ENCODE data around the gene KCNG4. TPM values are rescaled to one million over a fixed set of nuclear protein-coding genes. Genes with fewer than 3 reads are reported as not detected.
A peak's percentile ranks its signal among the peaks of the same experiment; 100 is the strongest.

The KCNG4 gene
- total RNA-seq, 3 donors from 2014 or later, result not detected

DNA sequence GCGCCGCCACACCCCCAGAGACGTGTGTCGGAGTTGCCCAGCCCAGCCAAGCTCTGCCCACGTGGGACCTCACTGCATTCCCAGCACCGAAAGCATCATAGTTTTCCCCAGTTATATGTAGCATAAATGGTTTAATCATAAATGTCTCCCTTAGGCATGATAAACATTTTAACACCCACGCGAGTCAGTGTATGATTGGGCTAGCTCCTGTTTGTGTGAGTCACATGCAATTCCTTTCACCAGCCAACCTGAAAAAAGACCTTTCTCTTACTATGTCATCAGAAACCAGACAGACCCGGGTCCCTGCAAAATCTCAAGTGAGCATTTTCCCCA, 62.1 kb downstream of the KCNG4 start:
- intact Hi-C loops (cut with DNase I, micrococcal nuclease), result no loop called here
- Histone ChIP-seq H3K4me1 (ENCODE audit: low read depth) (peaks cover 4% of the 10 kb centered on the region), H3K9me3 (no peaks in the 10 kb centered on the region), H3K4me3 (no peak overlapping the region), H3K36me3 (ENCODE audit: low read depth) (peaks cover 4% of the 10 kb centered on the region)
- DNase-seq (no peak), ATAC-seq (no peak)
- TF ChIP-seq, protein P1, sequence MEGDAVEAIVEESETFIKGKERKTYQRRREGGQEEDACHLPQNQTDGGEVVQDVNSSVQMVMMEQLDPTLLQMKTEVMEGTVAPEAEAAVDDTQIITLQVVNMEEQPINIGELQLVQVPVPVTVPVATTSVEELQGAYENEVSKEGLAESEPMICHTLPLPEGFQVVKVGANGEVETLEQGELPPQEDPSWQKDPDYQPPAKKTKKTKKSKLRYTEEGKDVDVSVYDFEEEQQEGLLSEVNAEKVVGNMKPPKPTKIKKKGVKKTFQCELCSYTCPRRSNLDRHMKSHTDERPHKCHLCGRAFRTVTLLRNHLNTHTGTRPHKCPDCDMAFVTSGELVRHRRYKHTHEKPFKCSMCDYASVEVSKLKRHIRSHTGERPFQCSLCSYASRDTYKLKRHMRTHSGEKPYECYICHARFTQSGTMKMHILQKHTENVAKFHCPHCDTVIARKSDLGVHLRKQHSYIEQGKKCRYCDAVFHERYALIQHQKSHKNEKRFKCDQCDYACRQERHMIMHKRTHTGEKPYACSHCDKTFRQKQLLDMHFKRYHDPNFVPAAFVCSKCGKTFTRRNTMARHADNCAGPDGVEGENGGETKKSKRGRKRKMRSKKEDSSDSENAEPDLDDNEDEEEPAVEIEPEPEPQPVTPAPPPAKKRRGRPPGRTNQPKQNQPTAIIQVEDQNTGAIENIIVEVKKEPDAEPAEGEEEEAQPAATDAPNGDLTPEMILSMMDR (IDR thresholded peaks at IDR 0.05), result no peak

DNA sequence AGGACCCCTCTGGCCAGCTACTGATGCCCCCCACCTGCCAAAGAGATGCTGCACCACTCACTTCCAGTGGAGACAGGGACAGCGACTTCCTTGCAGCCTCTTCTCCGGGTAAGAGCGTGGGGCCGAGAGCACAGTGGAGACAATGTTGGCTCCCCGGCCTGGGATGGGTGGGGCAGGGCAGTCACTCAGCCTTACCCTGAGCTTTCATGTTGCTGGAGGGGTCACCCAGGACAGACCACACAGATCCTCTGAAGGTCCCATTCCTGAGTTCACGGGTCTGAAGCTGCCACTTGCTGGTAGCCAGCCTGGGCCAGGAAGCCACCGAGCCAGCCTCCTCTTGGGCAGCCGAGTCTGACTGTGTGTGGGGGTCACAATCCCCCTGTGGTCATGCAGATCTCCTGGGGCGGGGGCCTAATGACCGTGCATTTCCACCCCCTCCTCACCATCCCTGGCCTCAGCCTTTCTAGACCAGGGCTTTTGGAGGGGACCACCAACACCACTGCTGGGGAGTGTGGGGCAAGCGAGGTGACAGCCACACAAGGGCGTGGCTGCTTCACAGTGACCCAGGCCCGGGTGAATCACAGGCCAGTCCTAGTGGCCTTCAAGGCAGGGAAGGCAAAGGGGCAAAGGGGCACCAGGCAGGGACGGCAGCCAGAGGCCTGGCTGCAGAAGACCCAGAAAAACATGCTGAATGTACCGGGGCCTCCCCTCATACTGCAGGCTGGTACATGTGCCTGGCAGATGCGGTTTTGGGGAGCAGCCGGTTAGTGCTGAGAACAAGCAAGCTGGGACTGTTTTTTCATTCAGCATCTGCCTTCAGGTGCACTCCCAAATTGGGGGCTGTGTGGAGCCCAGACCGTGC, 63.4 kb downstream of the KCNG4 start:
- Histone ChIP-seq H3K36me3 (ENCODE audit: low read depth) (peaks cover 4% of the 10 kb centered on the region), H3K9me3 (no peaks in the 10 kb centered on the region), H3K4me1 (ENCODE audit: low read depth) (peaks cover 4% of the 10 kb centered on the region), H3K4me3 (no peak overlapping the region)
- peak; percentile 12 for ATAC-seq
- intact Hi-C loops (cut with DNase I, micrococcal nuclease), result no loop called here
- no peak for DNase-seq
- TF ChIP-seq, protein P1 (IDR thresholded peaks at IDR 0.05), result no peak

DNA sequence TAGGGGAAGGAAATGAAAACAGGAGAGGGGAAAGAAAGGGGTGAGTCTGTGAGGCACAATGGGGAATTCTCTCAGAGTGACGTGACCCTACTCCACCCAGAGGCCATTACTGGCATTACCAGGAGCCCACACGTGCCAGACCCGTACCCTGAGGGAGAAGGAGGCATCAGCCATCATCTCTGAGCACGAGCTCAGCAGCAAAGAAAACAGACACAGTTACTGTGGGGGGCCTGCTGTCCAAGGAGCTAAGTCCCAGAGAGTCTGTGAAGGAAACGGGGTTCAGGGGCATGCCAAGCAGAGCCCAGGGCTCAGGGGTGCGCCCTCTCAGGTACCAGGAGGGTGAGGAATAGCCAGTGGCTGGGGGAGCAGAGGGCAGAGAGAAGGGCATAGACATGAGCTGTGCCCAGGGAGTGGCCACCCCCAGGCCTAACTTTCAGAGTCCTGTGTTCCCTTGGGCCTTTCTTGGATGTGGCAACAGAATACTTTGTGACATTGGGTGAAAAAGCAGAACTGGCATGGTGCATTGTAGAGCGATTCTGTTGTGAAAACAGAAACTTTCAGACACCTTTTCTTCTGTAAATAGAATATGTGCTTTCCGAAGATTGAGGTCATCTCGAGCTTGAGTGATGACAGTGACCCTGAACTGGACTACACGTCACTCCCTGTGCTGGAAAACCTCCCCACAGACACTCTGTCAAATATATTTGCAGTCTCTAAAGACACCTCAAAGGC, 64.3 kb downstream of the KCNG4 start:
- intact Hi-C loops (cut with DNase I, micrococcal nuclease), result no loop called here
- H3K36me3 ChIP-seq (ENCODE audit: low read depth), result peaks cover 4% of the 10 kb centered on the region
- TF ChIP-seq, protein P1 (IDR thresholded peaks at IDR 0.05), result peak; percentile 51
- DNase-seq (peak in 2 of 3 donors; percentile 68 to 76), ATAC-seq (peak; percentile 81)
- no peaks in the 10 kb centered on the region for H3K9me3 ChIP-seq
- peaks cover 4% of the 10 kb centered on the region for H3K4me1 ChIP-seq (ENCODE audit: low read depth)
- no peak overlapping the region for H3K4me3 ChIP-seq

DNA sequence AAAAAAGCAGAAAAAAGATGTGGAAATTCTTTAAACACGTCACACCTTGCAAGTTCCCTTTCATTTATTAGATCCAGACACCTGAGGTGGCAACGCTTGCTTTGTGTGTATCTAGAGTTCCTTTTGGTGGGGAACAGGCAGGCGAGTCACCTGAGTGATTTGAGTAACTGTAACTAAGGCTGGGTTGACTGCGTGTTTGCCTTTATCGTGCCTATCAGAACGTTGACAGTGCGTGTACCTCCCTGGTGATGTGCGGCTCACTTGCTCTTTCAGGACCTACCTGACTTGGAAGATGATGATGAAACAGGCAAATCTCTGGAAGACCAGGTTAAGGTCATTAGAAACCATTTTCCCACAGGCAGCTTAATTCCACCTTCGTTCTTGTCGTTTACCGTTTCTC, 65.4 kb downstream of the KCNG4 start:
- Histone ChIP-seq H3K9me3 (no peaks in the 10 kb centered on the region), H3K4me1 (ENCODE audit: low read depth) (peaks cover 4% of the 10 kb centered on the region), H3K36me3 (ENCODE audit: low read depth) (peaks cover 4% of the 10 kb centered on the region), H3K4me3 (no peak overlapping the region)
- ATAC-seq (no peak), DNase-seq (no peak)
- intact Hi-C loops (cut with DNase I, micrococcal nuclease), result no loop called here
- TF ChIP-seq, protein P1 (IDR thresholded peaks at IDR 0.05), result no peak

DNA sequence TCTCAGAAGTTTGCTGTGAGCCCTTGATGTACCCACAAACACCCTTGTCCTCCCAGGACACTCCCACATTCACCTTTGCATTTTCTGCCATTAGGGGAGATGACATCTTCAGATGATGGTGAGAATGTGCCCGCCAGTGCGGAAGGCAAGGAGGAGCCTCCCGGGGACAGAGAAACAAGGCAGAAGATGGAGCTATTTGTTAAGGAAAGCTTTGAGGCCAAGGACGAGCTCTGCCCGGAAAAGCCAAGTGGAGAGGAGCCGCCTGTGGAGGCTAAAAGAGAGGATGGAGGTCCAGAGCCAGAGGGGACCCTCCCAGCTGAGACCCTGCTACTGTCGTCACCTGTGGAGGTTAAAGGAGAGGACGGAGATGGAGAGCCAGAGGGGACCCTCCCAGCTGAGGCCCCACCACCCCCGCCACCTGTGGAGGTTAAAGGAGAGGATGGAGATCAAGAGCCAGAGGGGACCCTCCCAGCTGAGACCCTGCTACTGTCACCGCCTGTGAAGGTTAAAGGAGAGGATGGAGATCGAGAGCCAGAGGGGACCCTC, 70.0 kb downstream of the KCNG4 start:
- TF ChIP-seq, protein P1 (IDR thresholded peaks at IDR 0.05), result no peak
- ATAC-seq (no peak), DNase-seq (no peak)
- no peaks in the 10 kb centered on the region for H3K9me3 ChIP-seq
- intact Hi-C loops (cut with DNase I, micrococcal nuclease), result no loop called here
- no peaks in the 10 kb centered on the region for H3K36me3 ChIP-seq (ENCODE audit: low read depth)
- no peak overlapping the region for H3K4me3 ChIP-seq
- no peaks in the 10 kb centered on the region for H3K4me1 ChIP-seq (ENCODE audit: low read depth)

Other genes with a start within 250 kb of the KCNG4 start
- not detected for gene SLC38A8, start 197.2 kb downstream of the KCNG4 start, total RNA-seq
- 10 to 100 TPM; 66.1 to 97.0 (median 93.4) TPM for gene MBTPS1, start 123.1 kb downstream of the KCNG4 start, total RNA-seq
- gene HSDL1, start 94.8 kb downstream of the KCNG4 start, total RNA-seq, result 10 to 100 TPM in 2 of 3 donors, 1 to 10 TPM in 1; 7.2 to 21.3 (median 11.0) TPM
- gene DNAAF1, start 94.7 kb downstream of the KCNG4 start, total RNA-seq, result under 1 TPM in 1 of 3 donors, not detected in 2; 0.95 TPM
- gene TAF1C, start 53.0 kb downstream of the KCNG4 start, total RNA-seq, result 10 to 100 TPM; 35.0 to 49.7 (median 42.2) TPM
- under 1 TPM; 0.14 to 0.41 (median 0.26) TPM for gene ADAD2, start 48.9 kb downstream of the KCNG4 start, total RNA-seq
- gene WFDC1, start 54.9 kb upstream of the KCNG4 start, total RNA-seq, result 10 to 100 TPM in 2 of 3 donors, 1 to 10 TPM in 1; 7.5 to 30.5 (median 10.9) TPM
- 100 to 1,000 TPM in 2 of 3 donors, 10 to 100 TPM in 1; 98.8 to 322 (median 159) TPM for gene ATP2C2, start 128.5 kb upstream of the KCNG4 start, total RNA-seq

All from mucosa of descending colon (tissue), 3 donors.